ENCODE measurements around the gene MSMP. TPM values are rescaled to one million over a fixed set of nuclear protein-coding genes. Genes with fewer than 3 reads are reported as not detected.

The MSMP gene
- total and polyA plus RNA-seq, 9 of the 15 experiments (the other 6 are each of a cell fraction or from before 2014, with no cell fraction given): 0.60 TPM; not detected in 8

GRCh38 chr9:35732185-35732799, 21.8 kb downstream of the MSMP start, which contains the start of the genes CREB3 and TLN1 (continued):
- TF ChIP-seq RBM25 (IDR thresholded peaks at IDR 0.05; ENCODE audit: low read depth, low read length, severe bottlenecking) (no peak), ZSCAN29 (IDR thresholded peaks at IDR 0.05) (no peak), C11orf30 (IDR thresholded peaks at IDR 0.05; ENCODE audit: low read depth) (peak; percentile 60), SMARCC2 (IDR thresholded peaks at IDR 0.05; ENCODE audit: low read depth) (no peak), HMG20B (CRISPR knock-in tag; IDR thresholded peaks at IDR 0.05) (no peak), SMAD1 (IDR thresholded peaks at IDR 0.05; ENCODE audit: low read depth, low read length, partially characterized antibody) (no peak), ZNF384 (IDR thresholded peaks at IDR 0.05; ENCODE audit: low read depth, low read length) (0 out of 2 replicates have a peak, but pooled peaks have one; percentile 7), GTF2B (IDR thresholded peaks at IDR 0.05; ENCODE audit: extremely low read depth, insufficient read length) (no peak), LEF1 (IDR thresholded peaks at IDR 0.05) (no peak), GABPB2 (CRISPR knock-in tag; conservative IDR thresholded peaks at IDR 0.05) (no peak), NFE2L1 (tag; IDR thresholded peaks at IDR 0.05; ENCODE audit: borderline replicate concordance, low read depth) (no peak), CEBPZ (IDR thresholded peaks at IDR 0.05; ENCODE audit: borderline replicate concordance, low read depth, low read length) (no peak), TSHZ1 (CRISPR knock-in tag; IDR thresholded peaks at IDR 0.05) (no peak), RBM34 (IDR thresholded peaks at IDR 0.05; ENCODE audit: borderline replicate concordance, insufficient read depth, low read length) (no peak), MAFF (IDR thresholded peaks at IDR 0.05; ENCODE audit: low read length) (no peak), NELFE (IDR thresholded peaks at IDR 0.05; ENCODE audit: insufficient read depth, insufficient read length) (no peak), TCF7L2 (IDR thresholded peaks at IDR 0.05; ENCODE audit: low read depth, low read length) (no peak), GMEB1 (CRISPR knock-in tag; IDR thresholded peaks at IDR 0.05) (peak; percentile 57; the same call in 1 of the 2 replicates), POU5F1 (IDR thresholded peaks at IDR 0.05; ENCODE audit: borderline replicate concordance, low read depth, low read length, partially characterized antibody) (no peak), PHF20 (IDR thresholded peaks at IDR 0.05; ENCODE audit: partially characterized antibody) (peak; percentile 50)

All from K562 (cell line).